Gastroesophageal sphincter (tissue), 4 donors: ENCODE data around the gene SLC4A2. TPM values are rescaled to one million over a fixed set of nuclear protein-coding genes. Genes with fewer than 3 reads are reported as not detected.

ENCODE experiments used
- ATAC-seq: fragments of 150-250 bp; one replicate; pipeline ENCODE4 v1.9.1; 2016; ENCODE audit warnings: mild to moderate bottlenecking, moderate library complexity
- H3K27ac ChIP-seq, 4 donors: fragments of 200-600 bp; sonication (generic) in 3 of 4; 1 replicate in 3 of 4; 2 replicates in 1 of 4; pipeline ENCODE4 v1.5.1; 2016 to 2019
- H3K27me3 ChIP-seq: fragments of 200-600 bp; sonication (generic); one replicate; pipeline ENCODE4 v1.5.1; 2019
- H3K36me3 ChIP-seq, 2 donors: fragments of 200-600 bp; sonication (generic); one replicate each; pipeline ENCODE4 v1.5.1; 2019; ENCODE audit warnings: control low read depth in 1 of 2
- H3K4me1 ChIP-seq, 3 donors: fragments of 200-600 bp; sonication (generic); 1 replicate in 2 of 3; 2 replicates in 1 of 3; pipeline ENCODE4 v1.5.1; 2016 to 2019; ENCODE audit warnings: control low read depth in 2 of 3
- H3K4me3 ChIP-seq, 2 donors: fragments of 200-600 bp; sonication (generic); one replicate each; pipeline ENCODE4 v1.5.1; 2019; ENCODE audit warnings: mild to moderate bottlenecking in 1 of 2, moderate library complexity in 1 of 2
- H3K9me3 ChIP-seq, 3 donors: fragments of 200-600 bp; sonication (generic); one replicate each; pipeline ENCODE4 v1.5.1; 2017 to 2019; ENCODE audit warnings: control low read depth in 2 of 3
- EP300 ChIP-seq: sonication (generic); formaldehyde crosslinking; IDR thresholded peaks from one replicate; pipeline ENCODE4 v1.6.1; 2017; ENCODE audit warnings: antibody characterized with exemption, mild to moderate bottlenecking
- POLR2A ChIP-seq, 2 donors: fragments of 450-650 bp; IDR thresholded peaks; one replicate each; pipeline ENCODE4 v1.6.1; 2017; ENCODE audit warnings: antibody characterized with exemption in 2 of 2, mild to moderate bottlenecking in 2 of 2, moderate library complexity in 1 of 2
- POLR2AphosphoS5 ChIP-seq: sonication (generic); formaldehyde crosslinking; IDR thresholded peaks from one replicate; pipeline ENCODE4 v1.6.1; 2017; ENCODE audit warnings: antibody characterized with exemption
- WGBS, 2 donors: methylation state at CpG; one replicate each; pipeline ENCODE4 v1.1.5; 2018; ENCODE audit warnings: low coverage in 1 of 2; 5-methylcytosine and 5-hydroxymethylcytosine counted together
- total RNA-seq, 4 donors: library from RNA; depleted of rRNA; stranded (reverse); fragments of >200 nt; gene quantifications; one replicate each; pipeline ENCODE4 v1.1.0, GENCODE V29; 2016
- TF ChIP-seq, protein P1 (sequence below), 4 experiments: fragments of 200-600 bp in 2 of 4; fragments of 450-650 bp in 2 of 4; sonication (generic) in 1 of 4; IDR thresholded peaks; one replicate each; pipeline ENCODE4 v1.5.1; 2017 to 2019; ENCODE audit warnings: antibody characterized with exemption in 4 of 4, mild to moderate bottlenecking in 2 of 4, moderate library complexity in 2 of 4

SLC4A2 gene
- total RNA-seq, 4 donors from 2014 or later = 77.8 to 152 (median 95.7) TPM

DNA sequence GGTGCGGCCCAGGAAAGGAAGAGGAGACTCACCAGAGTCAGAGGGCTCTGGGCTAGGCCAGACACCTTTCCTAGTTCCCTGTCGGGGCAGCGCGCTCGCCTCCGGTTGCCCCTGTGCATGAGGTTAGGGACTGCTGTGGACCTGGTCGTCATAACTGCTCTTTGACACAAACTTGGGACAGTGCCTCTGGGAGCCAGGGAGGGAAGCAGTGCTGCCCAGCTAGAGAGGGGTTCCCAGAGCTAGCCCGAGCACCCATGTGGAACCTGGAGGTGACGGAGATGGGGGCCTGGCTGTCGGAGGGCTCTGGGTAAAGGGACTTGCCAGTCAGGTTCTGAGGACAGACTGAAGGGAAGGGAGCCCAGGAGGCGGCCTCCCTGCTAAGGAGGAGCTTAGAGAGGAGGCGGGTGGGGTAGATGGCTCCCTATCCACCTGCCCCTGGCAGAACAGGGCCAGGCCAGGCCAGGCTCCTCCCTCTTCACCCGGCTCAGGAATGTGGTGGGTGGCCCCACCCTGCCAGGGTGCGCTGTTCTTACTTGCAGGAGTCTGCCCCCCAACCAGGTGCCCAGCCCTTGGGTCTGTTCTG, 56.5 kb downstream of the SLC4A2 start:
- no peaks in the 10 kb centered on the region for H3K27me3 ChIP-seq
- peaks cover 0 to 38% (median 10%) of the 10 kb centered on the region in 3 donors for H3K4me1 ChIP-seq
- H3K4me3 ChIP-seq = peak overlapping the region in 1 of 2 donors; percentile 40
- H3K9me3 ChIP-seq = no peaks in the 10 kb centered on the region
- no peak for ATAC-seq
- peak overlapping the region in 1 of 4 donors; percentile 15 for H3K27ac ChIP-seq
- TF ChIP-seq POLR2A (IDR thresholded peaks at IDR 0.05) (no peak), EP300 (no peak), POLR2AphosphoS5 (no peak)
- TF ChIP-seq, protein P1, sequence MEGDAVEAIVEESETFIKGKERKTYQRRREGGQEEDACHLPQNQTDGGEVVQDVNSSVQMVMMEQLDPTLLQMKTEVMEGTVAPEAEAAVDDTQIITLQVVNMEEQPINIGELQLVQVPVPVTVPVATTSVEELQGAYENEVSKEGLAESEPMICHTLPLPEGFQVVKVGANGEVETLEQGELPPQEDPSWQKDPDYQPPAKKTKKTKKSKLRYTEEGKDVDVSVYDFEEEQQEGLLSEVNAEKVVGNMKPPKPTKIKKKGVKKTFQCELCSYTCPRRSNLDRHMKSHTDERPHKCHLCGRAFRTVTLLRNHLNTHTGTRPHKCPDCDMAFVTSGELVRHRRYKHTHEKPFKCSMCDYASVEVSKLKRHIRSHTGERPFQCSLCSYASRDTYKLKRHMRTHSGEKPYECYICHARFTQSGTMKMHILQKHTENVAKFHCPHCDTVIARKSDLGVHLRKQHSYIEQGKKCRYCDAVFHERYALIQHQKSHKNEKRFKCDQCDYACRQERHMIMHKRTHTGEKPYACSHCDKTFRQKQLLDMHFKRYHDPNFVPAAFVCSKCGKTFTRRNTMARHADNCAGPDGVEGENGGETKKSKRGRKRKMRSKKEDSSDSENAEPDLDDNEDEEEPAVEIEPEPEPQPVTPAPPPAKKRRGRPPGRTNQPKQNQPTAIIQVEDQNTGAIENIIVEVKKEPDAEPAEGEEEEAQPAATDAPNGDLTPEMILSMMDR (IDR thresholded peaks at IDR 0.05) = no peak
- 90% methylated on average over 2 of the region's 14 CpGs; no CpG with 5 or more reads in 1 of the 2 donors for WGBS, 2 donors
- peaks cover 0 to 40% of the 10 kb centered on the region in 2 donors for H3K36me3 ChIP-seq

DNA sequence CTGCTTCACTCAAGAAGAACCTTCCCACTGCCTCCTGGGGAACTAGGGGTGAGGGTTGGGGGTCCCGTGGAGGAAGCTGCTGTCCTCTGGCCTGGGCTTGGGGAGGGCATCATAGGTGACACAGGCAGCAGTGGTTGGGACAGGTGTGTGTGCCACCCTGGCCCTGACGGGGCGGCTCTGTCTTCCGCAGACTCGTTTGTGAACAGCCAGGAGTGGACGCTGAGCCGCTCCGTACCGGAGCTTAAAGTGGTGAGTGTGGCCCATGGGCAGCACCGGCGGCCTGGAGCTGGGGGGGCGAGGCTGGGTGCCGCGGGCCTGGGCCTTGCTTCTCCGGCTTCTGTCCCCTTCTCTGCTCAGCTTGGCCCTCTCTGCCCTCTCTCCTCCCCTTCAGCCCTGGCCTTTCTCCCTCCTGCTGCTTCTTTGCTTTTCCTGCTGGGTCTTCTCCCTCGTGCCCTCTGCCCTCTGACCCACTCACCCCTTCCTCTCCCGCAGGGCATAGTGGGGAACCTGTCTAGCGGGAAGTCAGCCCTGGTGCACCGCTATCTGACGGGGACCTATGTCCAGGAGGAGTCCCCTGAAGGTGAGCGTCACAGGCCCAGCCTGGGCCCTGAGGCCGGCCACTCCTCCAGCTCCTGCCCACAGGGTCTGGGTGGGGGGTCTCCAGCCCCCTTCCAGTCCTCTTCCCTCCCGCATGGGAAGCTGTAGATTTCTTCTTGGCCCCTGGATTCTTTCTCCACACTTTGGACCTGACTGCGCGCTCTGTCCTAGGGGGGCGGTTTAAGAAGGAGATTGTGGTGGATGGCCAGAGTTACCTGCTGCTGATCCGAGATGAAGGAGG, 57.4 kb downstream of the SLC4A2 start:
- Histone ChIP-seq H3K9me3 (no peaks in the 10 kb centered on the region), H3K4me1 (peaks cover 0 to 31% (median 7%) of the 10 kb centered on the region in 3 donors), H3K4me3 (no peak overlapping the region), H3K27ac (no peak overlapping the region), H3K27me3 (no peaks in the 10 kb centered on the region), H3K36me3 (peaks cover 0 to 49% of the 10 kb centered on the region in 2 donors)
- 91 to 100% methylated on average over 1 to 8 of the region's 27 CpGs for WGBS, 2 donors
- no peak for ATAC-seq
- TF ChIP-seq, protein P1 (IDR thresholded peaks at IDR 0.05) = no peak
- TF ChIP-seq POLR2A (IDR thresholded peaks at IDR 0.05) = no peak
- TF ChIP-seq POLR2AphosphoS5 = no peak
- TF ChIP-seq EP300 = no peak

DNA sequence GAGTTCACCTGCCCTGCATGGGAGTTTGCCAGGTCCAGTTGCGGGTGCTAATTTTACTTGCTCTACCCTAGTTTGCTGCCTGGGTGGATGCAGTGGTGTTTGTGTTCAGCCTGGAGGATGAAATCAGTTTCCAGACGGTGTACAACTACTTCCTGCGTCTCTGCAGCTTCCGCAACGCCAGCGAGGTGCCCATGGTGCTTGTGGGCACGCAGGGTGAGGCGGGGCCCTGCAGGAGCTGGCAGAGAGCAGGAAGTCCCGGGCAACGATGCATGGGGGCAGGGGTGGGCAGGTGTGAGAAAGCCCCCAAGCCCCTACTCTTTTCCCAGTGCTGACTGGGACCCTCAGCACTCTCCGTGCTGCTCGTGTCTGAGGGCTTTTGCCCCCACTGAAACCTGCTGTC, 58.2 kb downstream of the SLC4A2 start:
- WGBS, 2 donors = 89 to 100% methylated on average over 2 to 3 of the region's 12 CpGs
- ATAC-seq = no peak
- H3K4me1 ChIP-seq = peaks cover 0 to 31% (median 7%) of the 10 kb centered on the region in 3 donors
- no peaks in the 10 kb centered on the region for H3K27me3 ChIP-seq
- no peak overlapping the region for H3K27ac ChIP-seq
- H3K9me3 ChIP-seq = no peaks in the 10 kb centered on the region
- no peak overlapping the region for H3K4me3 ChIP-seq
- TF ChIP-seq POLR2A (IDR thresholded peaks at IDR 0.05) = no peak
- no peak for TF ChIP-seq EP300
- TF ChIP-seq POLR2AphosphoS5 = no peak
- TF ChIP-seq, protein P1 (IDR thresholded peaks at IDR 0.05) = no peak
- peaks cover 0 to 56% of the 10 kb centered on the region in 2 donors for H3K36me3 ChIP-seq

DNA sequence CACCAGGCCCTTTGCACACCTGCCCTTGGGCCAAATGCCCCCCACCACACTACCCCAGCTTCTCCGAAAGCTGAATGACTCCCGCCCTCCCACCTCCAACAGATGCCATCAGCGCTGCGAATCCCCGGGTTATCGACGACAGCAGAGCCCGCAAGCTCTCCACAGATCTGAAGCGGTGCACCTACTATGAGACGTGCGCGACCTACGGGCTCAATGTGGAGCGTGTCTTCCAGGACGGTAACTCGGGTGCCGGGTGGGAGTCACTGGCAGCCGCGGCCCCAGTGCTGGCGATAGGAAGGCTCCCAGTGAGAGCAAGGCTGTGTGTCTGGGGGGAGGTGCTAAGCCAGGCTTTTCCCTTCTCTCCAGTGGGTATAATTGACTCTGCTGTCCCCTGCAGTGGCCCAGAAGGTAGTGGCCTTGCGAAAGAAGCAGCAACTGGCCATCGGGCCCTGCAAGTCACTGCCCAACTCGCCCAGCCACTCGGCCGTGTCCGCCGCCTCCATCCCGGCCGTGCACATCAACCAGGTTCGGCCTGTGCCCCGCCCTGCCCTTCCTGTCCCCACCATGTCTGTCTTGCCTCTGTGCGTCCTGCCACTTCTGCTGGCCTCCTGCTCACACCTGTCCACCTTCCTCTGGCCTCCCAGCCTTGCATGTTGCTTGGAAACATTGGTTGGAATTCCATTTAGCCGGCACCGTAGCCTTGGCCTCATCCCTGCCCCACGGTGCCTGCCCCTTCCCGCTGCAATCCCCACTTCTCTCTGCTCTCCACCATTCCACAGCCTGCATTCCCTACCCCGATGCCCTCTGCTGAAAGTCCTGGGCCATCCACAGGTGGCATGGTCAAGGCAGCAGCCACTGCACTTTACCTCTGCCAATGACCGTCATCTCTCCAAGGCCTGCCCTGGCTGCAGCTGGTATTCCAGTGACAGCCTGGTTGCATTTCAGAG, 59.0 kb downstream of the SLC4A2 start:
- no peak for ATAC-seq
- no peak overlapping the region for H3K4me3 ChIP-seq
- WGBS, 2 donors = 86 to 97% methylated on average over 5 to 15 of the region's 38 CpGs
- H3K36me3 ChIP-seq = peaks cover 0 to 65% of the 10 kb centered on the region in 2 donors
- H3K27ac ChIP-seq = no peak overlapping the region
- no peaks in the 10 kb centered on the region for H3K9me3 ChIP-seq
- peaks cover 0 to 27% (median 7%) of the 10 kb centered on the region in 3 donors for H3K4me1 ChIP-seq
- no peaks in the 10 kb centered on the region for H3K27me3 ChIP-seq
- TF ChIP-seq POLR2AphosphoS5 (no peak), POLR2A (IDR thresholded peaks at IDR 0.05) (no peak), EP300 (no peak)
- TF ChIP-seq, protein P1 (IDR thresholded peaks at IDR 0.05) = no peak
